Endothelial cell (in vitro differentiated cells): ENCODE results near the gene CDC42BPA. TPM values are rescaled to one million over a fixed set of nuclear protein-coding genes. Genes with fewer than 3 reads are reported as not detected.
A peak's percentile ranks its signal among the peaks of the same experiment; 100 is the strongest.
"Not testable (repeated sequence)": the region's sequence is repeated elsewhere in the genome, so short reads cannot be mapped to it uniquely, and the experiment has no call there.

Experiments used
- DNase-seq: peaks from one replicate; pipeline ENCODE4 v3.0.0; 2021; ENCODE audit warnings: low spot score
- H3K27ac Mint-ChIP-seq: one replicate; pipeline ENCODE4 v1.8.0; 2021; ENCODE audit warnings: mixed read lengths, inconsistent platforms; ENCODE audit not compliant: unreplicated experiment
- H3K27me3 Mint-ChIP-seq: one replicate; pipeline ENCODE4 v1.8.0; 2021; ENCODE audit warnings: mild to moderate bottlenecking, moderate library complexity, mixed read lengths, inconsistent platforms; ENCODE audit not compliant: unreplicated experiment
- H3K36me3 Mint-ChIP-seq: one replicate; pipeline ENCODE4 v1.8.0; 2021; ENCODE audit warnings: mild to moderate bottlenecking, low read depth, mixed read lengths, inconsistent platforms; ENCODE audit not compliant: unreplicated experiment
- H3K4me1 Mint-ChIP-seq: one replicate; pipeline ENCODE4 v1.8.0; 2021; ENCODE audit warnings: mild to moderate bottlenecking, mixed read lengths, inconsistent platforms; ENCODE audit not compliant: unreplicated experiment
- H3K4me3 Mint-ChIP-seq: one replicate; pipeline ENCODE4 v1.8.0; 2021; ENCODE audit warnings: mild to moderate bottlenecking, mixed read lengths, inconsistent platforms; ENCODE audit not compliant: unreplicated experiment
- H3K9me3 Mint-ChIP-seq: one replicate; pipeline ENCODE4 v1.8.0; 2021; ENCODE audit warnings: mixed read lengths, inconsistent platforms; ENCODE audit not compliant: unreplicated experiment
- CTCF ChIP-seq: fragments of 200-600 bp; sonication (generic); IDR thresholded peaks from one replicate; pipeline ENCODE4 v1.5.0; 2021; ENCODE audit warnings: antibody characterized with exemption; ENCODE audit not compliant: unreplicated experiment
- total RNA-seq: library from RNA; stranded (reverse); fragmentation: NEBNext Ultra II Directional; extraction: Animal tissue kit (Norgen Biotek cat#: 25700); gene quantifications from one replicate; pipeline ENCODE4 v1.2.1, GENCODE V29; 2021; ENCODE audit not compliant: unreplicated experiment

Gene CDC42BPA
- total RNA-seq, 1 donor from 2014 or later: 41.4 TPM

- TF ChIP-seq CTCF: no peak
- DNase-seq: no peak
- peaks cover 5% of the 10 kb centered on the region for H3K27me3 Mint-ChIP-seq
- H3K4me3 Mint-ChIP-seq: no peak overlapping the region
- peaks cover 22% of the 10 kb centered on the region for H3K36me3 Mint-ChIP-seq
- no peaks in the 10 kb centered on the region for H3K4me1 Mint-ChIP-seq
- no peak overlapping the region for H3K27ac Mint-ChIP-seq
- H3K9me3 Mint-ChIP-seq: no peaks in the 10 kb centered on the region
These were observed 315.7 kb downstream of the CDC42BPA start for GRCh38 chr1:227002531-227003049.

GRCh38 chr1:226999579-226999978 is 318.7 kb downstream of the CDC42BPA start:
- H3K36me3 Mint-ChIP-seq: peaks cover 21% of the 10 kb centered on the region
- H3K9me3 Mint-ChIP-seq, DNase-seq, H3K4me3 Mint-ChIP-seq, H3K27me3 Mint-ChIP-seq, H3K27ac Mint-ChIP-seq: not testable (repeated sequence)
- peaks cover 21% of the 10 kb centered on the region for H3K4me1 Mint-ChIP-seq

GRCh38 chr1:226995365-226996332 is 322.6 kb downstream of the CDC42BPA start:
- H3K27me3 Mint-ChIP-seq: peaks cover 7% of the 10 kb centered on the region
- TF ChIP-seq CTCF: no peak
- H3K9me3 Mint-ChIP-seq: no peaks in the 10 kb centered on the region
- no peak for DNase-seq
- H3K4me3 Mint-ChIP-seq: peak overlapping the region; percentile 6
- H3K4me1 Mint-ChIP-seq: peaks cover 26% of the 10 kb centered on the region
- H3K36me3 Mint-ChIP-seq: peaks cover 23% of the 10 kb centered on the region
- peak overlapping the region; percentile 78 for H3K27ac Mint-ChIP-seq

GRCh38 chr1:226994586-226995364 is 323.5 kb downstream of the CDC42BPA start:
- TF ChIP-seq CTCF: no peak
- Mint-ChIP-seq H3K27ac (peak overlapping the region; percentile 28), H3K4me1 (peaks cover 32% of the 10 kb centered on the region), H3K9me3 (no peaks in the 10 kb centered on the region), H3K36me3 (peaks cover 20% of the 10 kb centered on the region), H3K27me3 (peaks cover 5% of the 10 kb centered on the region), H3K4me3 (peak overlapping the region; percentile 6)
- DNase-seq: no peak

- Mint-ChIP-seq H3K9me3 (no peaks in the 10 kb centered on the region), H3K36me3 (peaks cover 17% of the 10 kb centered on the region), H3K4me3 (no peak overlapping the region), H3K4me1 (peaks cover 37% of the 10 kb centered on the region), H3K27ac (no peak overlapping the region), H3K27me3 (peaks cover 5% of the 10 kb centered on the region)
- TF ChIP-seq CTCF: no peak
- no peak for DNase-seq
These were observed 324.3 kb downstream of the CDC42BPA start for GRCh38 chr1:226993814-226994585.
